GM18907 (cell line): ENCODE measurements around the gene PAX2.

Experiments used
- ATAC-seq: cut with Tn5 transposase; IDR thresholded peaks from one replicate; pipeline ENCODE4 v1.9.1; 2021; ENCODE audit warnings: mild to moderate bottlenecking, moderate library complexity; ENCODE audit not compliant: unreplicated experiment

PAX2 gene

DNA sequence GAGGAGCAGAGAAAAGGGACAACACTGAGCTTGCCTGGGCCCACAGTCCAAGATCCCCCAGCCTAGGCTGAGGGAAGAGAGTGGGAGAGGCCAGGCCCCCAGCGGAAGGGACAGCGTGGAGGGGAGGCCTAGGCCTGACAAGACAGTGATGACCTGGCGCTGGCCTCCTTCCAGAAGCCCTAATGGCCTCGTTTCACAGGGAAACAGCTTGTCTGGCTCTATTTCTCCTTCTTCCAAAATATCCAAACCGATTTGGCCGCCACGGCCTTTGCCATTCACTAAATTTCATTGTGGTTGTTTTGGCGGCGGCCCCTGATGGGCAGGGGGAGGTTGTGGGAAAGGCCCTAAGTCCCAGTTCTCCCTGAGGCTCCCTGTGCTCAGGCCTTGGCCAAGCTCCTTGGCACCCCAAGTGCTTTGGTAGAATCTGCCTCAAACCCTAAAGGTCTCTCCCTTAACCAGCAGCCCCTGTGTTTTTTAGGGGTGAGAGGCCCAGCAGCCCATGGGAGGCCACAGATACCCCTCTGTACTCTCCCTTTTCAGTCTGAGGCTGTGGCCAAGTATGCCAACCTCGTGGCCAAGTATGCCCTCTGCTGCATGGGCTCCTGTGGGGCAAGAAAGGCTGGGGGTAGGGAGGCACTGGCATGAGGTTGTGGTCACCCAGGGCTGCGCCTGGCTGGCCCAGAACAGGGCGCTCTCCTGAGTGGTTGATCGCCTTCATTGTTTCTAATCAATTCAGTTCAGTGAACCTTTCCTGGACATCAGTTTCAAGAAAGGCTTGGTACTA is 37.3 kb downstream of the PAX2 start:
- ATAC-seq: no peak

DNA sequence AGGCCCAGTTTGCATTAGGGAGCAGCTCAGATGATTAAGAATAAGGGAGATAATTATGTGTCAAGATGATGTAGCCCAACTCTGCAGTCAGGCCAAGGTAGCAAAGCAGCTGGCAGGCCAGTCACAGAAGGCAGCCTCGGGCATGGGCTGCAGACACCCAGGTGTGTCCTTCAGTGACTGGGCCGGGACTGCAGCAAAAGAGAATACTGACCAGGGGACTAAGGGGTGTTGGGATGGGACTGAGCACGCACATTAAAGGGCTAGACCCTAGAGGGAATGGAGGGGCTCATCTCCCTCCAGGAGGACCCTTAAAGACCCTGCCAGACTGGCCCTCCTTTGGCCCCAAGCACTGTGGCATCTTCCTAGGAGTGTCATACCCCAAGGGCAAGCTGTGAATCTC is 38.7 kb downstream of the PAX2 start:
- ATAC-seq: no peak

DNA sequence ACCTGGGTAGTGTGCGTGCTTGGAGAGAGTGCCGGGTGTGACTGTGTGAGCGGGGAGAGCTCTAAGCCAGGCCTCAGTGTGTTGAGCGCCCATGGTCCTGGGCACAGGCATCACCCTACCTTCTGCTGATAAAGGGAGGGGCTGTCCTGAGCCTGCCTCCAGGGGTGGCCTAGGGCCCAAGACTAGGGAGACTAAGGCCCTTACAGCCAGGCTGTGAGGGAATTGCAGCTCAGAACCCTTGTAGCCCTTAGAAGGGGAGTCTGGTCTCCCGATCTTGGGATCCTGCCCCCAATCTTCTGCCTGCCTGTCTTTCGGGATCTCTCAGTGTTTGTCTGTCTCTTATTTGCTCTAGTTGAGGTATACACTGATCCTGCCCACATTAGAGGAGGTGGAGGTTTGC is 41.2 kb downstream of the PAX2 start:
- no peak for ATAC-seq

DNA sequence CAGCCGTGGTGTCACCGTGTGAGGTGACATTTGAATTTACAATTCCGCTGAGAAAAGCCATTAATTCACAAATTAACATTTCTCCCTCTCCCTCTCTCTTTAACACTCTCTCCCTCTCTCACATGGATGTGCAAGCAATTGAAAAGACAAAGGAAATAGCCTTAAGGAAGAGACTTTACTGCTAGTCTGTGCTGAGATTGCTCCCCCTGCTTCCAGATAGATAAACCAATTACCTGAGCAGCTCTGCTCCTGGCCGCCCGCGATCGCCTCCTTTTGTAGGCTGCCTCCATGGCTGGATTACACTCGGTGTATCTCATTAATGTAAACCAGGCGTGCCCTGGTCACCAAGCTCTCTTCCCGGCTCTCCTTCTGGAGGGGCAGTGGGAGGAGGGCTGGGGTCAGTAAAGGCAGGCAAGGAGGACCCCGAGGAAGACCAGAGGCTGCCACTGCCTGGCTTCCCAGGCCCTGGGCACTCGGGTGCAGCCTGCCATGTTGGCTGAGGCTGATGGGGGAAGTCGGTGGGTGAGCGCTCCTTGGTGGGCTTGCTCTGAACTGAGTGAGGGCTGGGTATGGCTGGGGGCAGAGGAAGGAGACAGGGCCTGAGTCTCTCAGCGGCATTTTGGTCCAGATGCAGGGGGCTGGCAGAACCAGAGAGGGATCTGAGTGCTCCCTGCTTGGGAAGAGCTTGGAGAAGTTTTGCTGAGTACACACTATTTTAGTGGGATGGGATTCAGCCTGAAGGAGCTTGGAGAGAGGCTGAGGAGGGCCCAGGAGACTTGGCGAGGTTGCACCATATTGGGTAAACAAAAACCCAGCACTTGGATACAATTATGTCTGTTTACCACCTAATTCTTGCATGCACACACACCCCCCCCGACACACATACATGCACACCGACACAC is 42.9 kb downstream of the PAX2 start:
- ATAC-seq: no peak

DNA sequence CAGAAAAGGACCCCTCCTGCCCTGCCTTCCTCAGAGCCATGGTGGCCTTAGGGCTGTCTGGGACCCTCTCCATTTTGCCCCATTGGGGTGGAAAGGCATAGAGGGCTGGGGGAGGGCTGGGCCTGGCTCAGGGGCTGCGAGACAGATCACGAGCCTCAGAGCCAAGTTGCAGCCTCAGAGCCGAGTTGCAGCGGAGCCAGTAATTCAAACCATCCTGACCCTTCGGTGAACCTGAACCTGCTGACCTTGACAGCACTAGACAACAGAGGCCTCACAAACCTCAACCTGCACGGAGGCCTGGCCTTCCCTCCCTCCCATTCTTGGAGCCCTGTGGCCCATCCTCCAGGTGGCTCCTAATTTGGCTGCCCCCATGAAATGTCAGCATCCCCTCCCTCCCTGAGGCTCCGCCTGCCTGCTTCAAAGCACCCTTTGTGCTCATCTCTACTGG is 45.4 kb downstream of the PAX2 start:
- no peak for ATAC-seq

DNA sequence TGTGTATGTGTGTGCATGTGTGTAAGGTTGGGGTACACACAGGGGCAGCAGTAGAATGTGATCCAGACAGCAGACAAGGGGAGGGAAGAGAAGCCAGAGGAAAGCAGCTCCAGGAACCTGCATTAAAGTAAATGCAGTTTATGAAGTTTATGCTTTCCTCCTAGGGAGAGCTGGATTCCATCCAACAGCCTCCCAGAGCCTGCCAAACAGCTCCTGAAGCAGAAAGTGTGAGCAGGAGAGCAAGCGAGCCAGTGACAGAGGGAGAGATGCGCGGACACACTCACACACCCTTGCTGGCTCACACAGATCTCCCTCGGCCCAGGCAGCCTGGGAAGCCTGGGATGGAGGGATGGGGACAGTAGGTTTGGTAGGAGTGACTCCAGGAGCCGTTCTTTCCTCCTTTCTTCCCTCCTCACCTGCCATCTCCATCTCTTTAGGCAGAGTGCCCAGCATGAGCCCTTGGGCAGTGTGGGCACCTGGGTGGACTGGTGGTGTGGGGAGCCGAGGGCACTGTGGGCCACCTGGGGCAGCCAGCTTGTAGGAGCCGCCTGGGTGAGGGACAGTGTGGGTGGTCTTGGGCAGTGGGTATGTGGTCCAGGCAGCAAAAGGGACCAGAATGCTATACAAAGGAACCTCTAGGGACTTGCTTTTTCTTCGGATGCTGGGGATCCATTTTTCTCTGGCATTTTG is 46.1 kb downstream of the PAX2 start:
- ATAC-seq: no peak

DNA sequence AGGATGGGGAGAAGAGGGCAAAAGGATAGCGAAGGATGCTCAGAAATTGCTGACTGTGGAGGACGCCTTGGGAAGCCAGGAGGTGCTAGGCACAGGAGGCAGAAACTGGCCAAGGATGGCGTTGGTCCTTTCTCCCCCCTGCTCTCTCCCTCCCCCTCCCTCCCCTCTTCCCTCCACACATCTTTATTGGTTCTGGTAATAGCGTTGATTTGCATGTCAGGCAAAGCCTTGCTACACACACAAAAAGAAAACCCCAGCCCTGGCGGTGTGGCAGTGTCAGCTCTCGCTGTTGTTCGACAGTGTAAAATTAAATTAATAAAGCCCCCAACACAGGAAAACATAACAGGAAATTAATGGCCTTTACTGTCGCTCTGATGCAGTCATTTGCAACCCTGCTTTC is 47.2 kb downstream of the PAX2 start:
- no peak for ATAC-seq

DNA sequence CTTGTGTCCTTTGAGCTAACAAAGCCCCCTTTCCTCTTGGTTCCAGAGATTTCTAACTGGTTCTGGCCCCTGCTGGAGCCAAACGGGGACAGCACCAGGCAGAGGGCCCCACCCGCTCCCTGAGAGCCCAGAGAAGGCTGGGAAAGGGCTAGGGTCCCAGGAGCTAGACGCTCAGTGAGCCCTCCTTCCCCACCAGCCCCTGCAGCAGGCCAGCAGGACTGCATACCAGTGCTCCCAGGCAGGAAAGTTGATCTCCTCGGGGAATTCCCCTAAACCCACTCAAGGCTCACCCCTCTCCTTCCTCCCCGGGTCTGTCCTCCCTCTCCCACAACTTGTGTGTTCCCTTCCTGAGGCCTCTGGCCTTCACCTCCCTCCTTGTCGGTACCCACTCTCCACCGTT is 47.7 kb downstream of the PAX2 start:
- ATAC-seq: no peak

DNA sequence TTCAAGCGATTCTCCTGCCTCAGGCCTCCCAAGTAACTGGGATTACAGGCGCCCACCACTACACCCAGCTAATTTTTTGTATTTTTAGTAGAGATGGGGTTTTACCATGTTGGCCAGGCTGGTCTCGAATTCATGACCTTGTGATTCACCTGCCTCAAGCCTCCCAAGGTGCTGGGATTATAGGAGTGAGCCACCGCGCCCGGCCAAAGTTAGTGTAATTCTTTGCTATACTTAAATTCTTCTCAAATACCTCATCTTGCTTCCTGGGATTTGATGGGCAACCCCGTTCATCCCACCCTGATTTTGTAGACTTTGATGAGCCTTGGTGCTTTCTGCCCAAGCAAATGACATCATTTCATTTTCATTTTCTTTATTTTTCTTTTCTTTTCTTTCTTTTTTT is 54.5 kb downstream of the PAX2 start:
- ATAC-seq: no peak

DNA sequence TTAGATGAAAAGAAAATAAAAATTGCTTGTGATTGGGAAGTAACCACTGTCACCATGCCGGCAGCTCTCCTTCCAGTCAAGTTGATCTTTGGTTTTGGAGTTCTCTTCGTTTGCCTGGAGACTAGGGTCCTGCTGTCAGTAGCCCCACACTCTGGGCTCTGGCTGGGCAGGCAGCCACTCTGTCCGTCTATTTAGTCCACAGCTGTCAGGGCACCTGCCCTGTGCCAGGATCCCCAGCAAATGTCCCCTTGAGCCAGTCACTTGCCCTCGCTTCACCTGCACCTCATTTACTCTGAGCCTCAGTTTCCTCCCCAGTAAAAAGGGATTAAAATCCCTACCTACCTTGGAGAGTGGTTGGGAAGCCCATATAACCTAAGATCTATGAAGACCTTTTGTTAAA is 55.5 kb downstream of the PAX2 start:
- no peak for ATAC-seq

DNA sequence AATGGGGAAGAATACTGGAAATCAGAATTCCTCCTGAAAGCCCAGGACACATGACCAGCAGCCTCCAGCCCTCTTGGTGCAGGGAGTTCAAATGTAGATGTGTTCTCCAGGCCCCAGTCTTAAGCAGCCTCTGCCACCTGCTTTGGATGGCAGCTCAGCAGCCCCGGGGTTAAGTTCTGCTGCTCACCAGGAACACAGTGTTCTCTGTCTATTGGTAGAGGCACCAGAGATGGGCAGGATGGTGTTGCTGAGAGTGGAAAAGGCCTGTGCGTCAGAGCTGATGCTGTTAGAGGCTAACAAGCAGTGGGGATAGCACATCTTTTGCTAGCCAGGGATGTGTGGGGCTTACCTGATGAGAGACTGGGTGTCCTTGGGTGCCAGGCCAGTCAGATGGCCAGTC is 56.8 kb downstream of the PAX2 start:
- ATAC-seq: no peak

DNA sequence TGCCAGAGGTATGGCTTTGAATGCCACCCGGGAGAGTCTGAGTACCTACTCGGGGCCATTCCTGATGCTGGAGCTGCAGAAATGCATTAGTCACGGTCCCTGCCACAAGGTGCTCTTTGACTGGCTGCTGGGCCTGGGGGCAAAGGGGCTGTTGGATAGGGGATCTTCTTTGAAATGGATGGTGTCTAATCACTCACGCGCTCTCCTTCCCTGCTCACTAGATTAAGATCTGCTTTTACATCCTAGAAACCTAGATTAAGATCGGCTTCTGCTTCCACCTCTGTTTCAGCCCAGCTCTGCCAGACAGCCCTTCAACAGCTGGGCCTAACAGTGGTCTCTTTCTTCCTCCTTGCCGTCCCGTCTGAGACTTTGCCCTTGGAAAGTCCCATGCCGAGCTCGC is 57.2 kb downstream of the PAX2 start:
- no peak for ATAC-seq

DNA sequence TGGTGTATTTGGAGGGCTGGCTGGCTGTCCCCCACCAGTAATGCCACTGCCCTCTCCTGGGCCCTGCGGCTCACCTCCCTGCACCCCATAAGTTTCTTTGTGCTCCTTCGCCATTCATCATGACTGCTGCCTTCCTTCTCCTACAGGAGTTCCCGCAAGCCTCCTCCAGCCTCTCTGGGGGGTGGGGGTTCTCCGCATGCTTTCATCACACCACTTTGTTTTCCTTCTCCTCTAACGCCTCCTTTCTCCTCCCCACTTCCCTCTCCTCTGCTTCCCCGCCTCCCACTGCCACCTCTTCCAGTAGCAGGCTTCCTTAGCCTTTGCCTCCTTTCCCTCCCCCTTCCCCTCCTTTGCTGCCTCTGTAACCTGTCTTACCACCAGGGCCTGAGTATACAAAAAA is 58.1 kb downstream of the PAX2 start:
- no peak for ATAC-seq

DNA sequence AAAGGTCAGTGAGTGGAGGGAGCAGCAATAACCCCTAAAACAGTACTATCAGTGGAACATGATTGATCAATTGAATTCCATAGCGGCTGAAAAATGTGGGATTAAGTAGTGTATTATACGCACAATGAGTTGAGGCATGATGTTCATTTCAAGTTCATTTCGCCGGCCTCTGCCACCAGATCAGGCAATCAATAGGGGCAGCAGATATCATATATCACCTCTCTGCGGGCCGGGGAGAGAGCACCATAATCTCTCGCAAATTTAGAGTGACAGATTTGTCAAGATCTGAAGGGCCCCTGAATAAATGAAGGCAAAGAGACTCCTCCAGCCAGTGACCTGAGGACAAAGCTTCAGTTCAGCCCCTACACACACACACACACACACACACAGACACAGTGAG is 58.5 kb downstream of the PAX2 start:
- no peak for ATAC-seq

DNA sequence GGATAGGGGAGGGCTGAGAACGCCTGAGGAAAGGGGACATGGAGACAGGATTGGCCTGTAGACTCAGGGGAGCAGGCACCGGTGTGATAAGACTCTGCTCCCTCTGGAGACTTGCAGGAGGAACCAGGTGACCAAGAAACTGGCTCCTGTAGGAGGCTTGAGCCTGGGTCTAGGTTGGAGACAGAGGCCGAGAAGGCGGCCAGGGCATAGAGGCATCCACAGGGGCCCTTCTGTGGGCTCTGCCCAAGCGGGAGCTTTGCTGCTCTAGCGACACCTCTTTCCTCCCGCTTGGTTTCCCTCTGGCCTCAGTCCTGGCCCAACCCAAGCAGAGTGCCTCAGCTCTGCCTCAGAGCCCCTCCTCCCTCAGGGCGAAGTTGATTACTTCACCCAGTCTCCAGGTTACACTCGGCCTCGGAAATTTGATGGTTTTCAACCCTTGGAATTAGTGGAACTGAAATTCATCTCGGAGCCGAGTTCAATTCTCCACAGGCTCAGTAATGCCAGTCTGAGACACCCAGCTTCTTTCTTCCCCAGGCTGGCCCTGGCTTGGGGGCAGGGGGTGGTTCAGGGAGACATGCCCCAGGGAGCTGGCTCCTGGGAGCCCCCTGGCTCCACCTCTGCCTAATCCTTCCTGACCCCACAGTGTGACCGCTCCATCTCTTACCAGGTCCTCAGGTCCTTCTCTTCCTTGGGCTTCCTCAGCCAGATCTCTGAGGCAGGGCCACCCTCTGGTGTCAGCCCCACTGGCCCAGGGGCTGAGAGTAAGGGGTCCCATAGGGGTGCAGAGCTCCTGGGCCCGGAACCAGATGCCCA is 60.4 kb downstream of the PAX2 start:
- ATAC-seq: no peak

DNA sequence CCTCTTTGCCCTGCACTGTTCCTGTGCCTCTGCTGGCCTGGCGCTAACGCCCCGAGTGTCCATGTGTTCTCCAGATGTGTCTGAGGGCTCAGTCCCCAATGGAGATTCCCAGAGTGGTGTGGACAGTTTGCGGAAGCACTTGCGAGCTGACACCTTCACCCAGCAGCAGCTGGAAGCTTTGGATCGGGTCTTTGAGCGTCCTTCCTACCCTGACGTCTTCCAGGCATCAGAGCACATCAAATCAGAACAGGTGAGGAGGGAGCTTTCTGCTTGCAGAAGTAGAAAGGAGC is 60.9 kb downstream of the PAX2 start:
- no peak for ATAC-seq

DNA sequence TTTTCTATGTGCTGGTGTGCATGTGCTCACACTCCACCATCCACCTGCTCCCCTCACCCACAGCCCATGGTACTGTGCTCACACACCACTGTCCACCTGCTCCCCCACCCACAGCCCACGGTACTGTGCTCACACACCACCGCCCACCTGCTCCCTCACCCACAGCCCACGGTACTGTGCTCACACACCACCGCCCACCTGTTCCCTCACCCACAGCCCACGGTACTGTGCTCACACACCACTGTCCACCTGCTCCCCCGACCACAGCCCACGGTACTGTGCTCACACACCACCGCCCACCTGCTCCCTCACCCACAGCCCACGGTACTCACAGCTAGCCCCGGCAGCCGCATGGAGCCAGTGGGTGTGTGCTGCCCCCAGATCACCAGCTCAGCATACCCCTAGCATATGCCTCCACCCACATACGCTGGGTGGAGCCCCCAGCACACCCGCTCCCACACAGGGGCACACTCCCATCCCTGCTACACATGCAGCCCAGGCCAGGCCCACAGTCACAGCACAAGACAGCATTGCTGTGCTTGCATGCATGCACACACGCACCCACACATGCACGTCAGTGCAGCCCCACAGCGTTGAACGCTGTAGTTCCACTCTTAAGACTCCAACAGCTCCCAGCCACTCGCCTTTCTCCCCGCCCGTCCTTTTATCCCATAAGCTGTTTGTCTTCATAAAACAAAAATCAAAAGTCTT is 62.0 kb downstream of the PAX2 start:
- ATAC-seq: no peak

DNA sequence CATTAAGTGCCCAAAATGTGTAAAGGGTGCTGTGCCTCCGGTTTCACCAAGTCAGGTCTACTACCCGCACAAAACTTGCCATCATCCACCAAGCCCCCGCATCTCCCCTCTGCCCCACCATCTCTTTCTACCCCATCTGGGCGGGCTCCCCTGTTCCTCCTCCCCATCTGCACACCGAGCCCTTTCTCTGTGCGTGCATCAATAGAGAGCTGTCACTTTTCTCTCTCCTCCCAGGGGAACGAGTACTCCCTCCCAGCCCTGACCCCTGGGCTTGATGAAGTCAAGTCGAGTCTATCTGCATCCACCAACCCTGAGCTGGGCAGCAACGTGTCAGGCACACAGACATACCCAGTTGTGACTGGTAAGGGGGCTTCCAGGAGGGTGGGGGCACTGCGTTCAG is 63.5 kb downstream of the PAX2 start:
- no peak for ATAC-seq

DNA sequence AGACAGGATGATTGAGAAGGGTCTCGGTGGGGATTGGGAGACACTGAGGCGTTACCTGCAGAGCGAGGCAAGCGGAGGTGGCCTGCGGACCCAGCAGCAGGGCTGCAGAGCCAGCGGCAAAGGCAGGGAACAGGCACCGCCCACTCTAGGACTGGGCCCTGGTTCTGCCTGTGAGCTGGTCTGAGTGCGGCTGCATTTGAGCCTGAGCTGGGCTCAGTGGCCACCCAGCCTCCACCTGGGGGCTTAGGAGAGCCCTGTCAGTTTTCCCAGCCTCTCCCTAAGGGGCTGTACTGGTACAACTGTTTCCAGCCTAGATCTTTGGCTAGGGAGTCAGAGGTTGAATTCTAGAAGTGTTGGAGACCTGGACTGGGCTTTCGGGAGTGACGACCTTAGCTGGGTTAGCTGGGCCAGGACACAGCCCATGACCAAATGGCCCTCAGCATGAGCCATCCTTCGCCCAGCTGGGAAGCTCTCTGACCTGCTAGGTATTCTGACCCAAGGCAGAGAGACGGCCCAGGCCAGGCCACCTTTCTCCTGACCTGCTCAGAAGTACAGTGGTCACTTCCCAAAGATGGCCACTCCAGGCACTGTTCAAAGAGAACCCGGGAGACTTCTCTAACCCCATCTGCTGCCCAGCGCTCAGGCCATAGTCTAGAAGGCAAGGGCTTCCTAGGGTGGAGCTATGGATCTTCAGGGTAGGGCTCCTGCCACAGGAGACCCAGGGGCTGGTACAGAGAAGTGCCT is 64.9 kb downstream of the PAX2 start:
- ATAC-seq: no peak

DNA sequence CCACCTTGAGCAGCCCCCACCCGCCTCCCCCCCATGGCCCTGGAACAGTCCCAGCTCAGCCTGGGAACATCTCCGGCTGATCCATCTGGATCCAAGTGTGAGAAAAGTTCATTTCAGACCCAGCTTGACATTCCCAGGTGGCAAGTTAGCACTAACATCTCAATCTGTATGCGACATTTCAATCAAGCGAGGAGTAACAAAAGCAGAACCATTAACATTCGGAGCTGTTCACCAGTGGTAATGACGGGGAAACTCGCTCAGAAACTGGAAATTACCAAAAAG is 65.4 kb downstream of the PAX2 start:
- ATAC-seq: no peak
